GM18519 (cell line): ENCODE results near the gene U2AF2.

Source experiments
- ATAC-seq: cut with Tn5 transposase; IDR thresholded peaks from one replicate; pipeline ENCODE4 v1.9.1; 2021; ENCODE audit warnings: mild to moderate bottlenecking, moderate library complexity; ENCODE audit not compliant: unreplicated experiment, low FRiP score

The U2AF2 gene

DNA sequence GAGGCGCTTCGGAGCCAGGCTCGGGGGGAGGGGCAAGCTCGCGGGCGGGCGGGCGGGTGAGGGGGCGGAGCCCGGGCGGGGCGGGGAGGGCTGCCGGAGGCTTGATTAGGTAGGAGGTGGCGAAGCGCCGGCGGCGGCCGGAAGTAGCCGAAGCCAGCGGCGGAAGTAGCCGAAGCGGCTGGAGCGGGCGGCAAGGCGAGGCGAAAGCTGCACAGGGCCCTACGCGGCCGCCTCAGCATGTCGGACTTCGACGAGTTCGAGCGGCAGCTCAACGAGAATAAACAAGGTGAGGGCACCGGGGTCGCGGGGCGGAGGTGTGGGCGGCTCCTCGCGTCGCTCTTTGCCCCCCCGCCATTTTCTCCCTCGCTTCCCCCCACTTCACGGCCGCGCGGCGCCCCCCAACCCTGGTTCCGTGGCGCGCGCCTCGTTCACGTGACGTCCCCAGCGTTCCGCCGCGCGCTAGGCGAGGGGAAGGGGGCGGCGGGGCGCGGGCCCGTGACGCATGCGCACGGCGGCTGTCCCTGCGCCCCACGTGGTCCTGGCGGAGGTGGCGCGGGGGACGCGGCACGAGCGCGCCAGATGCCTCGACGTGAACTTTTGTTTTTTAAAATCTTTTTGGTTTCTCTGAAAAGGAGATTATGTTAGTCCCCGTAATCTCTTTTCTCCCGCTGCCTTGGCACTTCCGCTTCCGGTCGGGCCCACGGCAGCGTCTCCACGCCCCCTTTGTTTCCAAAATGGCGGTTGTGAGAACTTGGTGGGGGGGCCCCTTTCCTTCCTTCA, at the start of gene U2AF2:
Gene U2AF2 (plus strand): TSS at position 168 of the 780 bp plus-strand sequence. CDS start 70 bp downstream, at position 238.
- no peak for ATAC-seq

GRCh38 chr19:55605207-55605636, 49.6 kb upstream of the U2AF2 start:
- ATAC-seq, result peak; percentile 32

DNA sequence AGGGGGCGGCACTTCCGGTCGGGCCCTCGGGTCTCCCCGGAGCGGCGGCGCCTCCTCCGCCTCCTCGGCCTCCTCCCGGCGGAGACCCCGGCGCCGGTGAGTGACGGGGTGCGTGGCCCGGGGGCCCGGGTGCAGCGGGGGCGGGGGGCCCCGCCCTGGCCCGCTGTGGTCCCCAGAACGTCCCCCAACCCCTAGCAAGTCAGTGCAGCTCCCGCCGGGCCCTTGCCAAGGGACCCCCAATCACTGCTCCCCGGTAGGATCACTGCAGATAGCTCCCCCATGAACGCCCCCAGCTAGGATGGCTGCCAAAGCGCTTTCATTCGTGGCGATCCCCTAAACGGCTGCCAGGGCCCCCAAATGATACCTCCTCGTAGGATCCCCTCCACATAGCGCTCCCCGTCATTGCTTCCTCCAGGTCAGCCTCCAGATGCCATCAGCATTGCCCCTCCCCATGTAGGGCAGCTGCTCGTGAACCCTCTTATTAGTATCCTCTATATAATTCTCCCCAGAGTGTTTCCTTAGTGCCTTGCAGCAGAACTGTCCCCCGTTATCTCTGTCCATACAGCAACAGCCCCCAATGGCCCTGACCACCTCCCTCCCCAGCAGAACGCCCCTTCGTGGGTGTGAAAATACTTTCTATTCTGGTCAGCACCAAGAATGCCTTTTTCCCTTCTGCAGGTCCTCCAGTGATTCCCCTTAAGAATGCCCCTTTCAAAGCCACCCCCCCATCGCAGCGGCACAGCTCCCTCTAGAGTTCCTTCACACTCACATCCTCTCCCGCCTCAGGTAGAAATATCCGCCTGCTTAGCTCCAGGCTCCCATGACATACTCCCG, 49.0 kb upstream of the U2AF2 start, which contains the start of gene ZNF865:
Gene ZNF865 (plus strand): TSS at position 11 of the 834 bp plus-strand sequence. CDS start 7,972 bp downstream, outside the sequence.
- ATAC-seq, result no peak

DNA sequence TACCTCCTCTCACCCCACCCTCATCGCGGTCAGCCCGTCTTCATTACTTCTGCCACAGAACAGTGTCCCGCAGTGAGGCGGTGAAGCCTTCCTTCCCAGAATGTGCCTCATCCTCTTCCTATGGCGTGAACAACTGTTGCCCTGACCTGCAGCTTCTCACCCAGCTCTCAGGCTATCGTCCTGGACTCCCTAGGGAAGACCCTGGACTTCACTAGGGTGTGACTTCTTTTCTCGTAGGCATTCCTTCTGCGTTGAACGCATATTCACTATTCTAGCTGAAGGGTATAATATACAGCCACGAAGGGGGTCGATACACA, 48.4 kb upstream of the U2AF2 start:
- no peak for ATAC-seq

GRCh38 chr19:55606817-55607216, 48.0 kb upstream of the U2AF2 start:
- no peak for ATAC-seq

GRCh38 chr19:55609326-55609725, 45.5 kb upstream of the U2AF2 start:
- no peak for ATAC-seq

- no peak for ATAC-seq
Measured at GRCh38 chr19:55611300-55611982, 43.4 kb upstream of the U2AF2 start.

DNA sequence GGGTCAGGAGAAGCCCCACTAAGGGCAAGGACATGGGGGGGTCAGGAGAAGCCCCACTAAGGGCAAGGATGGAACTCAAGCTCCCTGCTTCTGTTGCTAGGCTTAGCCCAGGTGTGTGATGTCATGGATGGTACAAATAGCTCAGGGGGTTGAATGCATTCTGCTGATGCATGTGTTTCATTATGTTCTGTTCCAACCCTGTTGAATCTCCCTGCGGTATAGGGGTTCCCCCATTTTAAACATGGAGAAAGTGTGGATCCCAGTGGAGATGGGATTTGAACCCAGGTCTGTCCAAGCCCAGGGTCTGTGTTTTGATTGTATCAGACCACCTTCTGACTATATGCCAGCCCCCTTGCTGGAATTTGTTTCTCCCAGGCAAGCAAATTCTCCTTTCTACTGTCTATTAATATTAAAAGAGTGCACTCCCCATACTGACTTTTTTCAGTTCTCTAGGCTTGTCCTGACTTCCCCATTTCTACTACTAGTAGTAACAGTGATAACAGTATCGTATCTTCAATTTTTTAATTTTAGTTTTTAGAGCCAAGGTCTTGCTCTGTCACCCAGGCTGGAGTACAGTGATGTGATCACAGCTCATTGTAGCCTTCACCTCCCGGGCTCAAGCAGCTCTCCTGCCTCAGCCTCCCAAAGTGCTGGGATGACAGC, 42.7 kb upstream of the U2AF2 start:
- no peak for ATAC-seq

GRCh38 chr19:55613396-55613795, 41.4 kb upstream of the U2AF2 start:
- no peak for ATAC-seq

DNA sequence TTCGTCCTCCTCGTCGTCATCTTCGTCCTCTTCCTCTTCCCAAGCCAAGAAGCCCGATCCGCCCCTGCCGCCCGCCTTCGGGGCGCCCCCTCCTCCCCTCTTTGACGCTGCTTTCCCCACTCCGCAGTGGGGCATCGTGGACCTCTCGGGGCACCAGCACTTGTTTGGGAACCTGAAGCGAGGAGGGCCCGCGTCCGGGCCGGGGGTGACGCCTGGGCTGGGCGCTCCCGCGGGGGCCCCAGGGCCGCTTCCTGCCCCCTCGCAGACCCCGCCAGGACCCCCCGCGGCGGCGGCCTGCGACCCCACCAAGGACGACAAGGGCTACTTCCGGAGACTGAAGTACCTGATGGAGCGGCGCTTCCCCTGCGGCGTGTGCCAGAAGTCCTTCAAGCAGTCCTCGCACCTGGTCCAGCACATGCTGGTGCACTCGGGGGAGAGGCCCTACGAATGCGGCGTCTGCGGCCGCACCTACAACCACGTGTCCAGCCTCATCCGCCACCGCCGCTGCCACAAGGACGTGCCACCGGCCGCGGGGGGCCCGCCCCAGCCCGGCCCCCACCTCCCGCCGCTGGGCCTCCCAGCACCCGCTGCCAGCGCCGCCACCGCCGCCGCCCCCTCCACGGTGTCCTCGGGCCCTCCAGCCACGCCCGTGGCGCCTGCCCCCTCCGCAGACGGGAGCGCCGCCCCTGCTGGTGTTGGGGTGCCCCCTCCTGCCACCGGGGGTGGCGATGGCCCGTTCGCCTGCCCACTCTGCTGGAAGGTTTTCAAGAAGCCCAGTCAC, 40.7 kb upstream of the U2AF2 start:
- ATAC-seq, result no peak

GRCh38 chr19:55614711-55615542, 39.9 kb upstream of the U2AF2 start:
- no peak for ATAC-seq

- ATAC-seq, result no peak
Measured at GRCh38 chr19:55615543-55616394, 39.1 kb upstream of the U2AF2 start.

GRCh38 chr19:55616395-55616875, 38.4 kb upstream of the U2AF2 start:
- no peak for ATAC-seq

- ATAC-seq, result no peak
Measured at GRCh38 chr19:55617426-55617825, 37.4 kb upstream of the U2AF2 start.

DNA sequence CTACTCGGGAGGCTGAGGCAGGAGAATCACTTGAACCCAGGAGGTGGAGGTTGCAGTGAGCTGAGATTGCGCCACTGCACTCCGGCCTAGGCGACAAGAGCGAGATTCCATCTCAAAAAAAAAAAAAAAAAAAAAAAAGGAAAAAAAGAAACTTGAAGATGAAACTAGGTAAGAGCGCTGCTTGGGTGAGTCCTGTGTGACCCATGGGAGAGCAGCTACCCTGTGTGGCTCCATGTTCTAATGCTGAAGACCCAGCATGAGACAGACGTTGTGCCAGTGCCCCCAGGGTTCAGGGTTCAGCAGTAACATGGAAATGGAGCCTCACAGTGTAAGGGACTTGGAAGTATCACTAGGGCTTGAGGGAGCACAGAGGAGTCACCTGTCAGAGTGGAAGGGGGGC, 36.4 kb upstream of the U2AF2 start:
- no peak for ATAC-seq

DNA sequence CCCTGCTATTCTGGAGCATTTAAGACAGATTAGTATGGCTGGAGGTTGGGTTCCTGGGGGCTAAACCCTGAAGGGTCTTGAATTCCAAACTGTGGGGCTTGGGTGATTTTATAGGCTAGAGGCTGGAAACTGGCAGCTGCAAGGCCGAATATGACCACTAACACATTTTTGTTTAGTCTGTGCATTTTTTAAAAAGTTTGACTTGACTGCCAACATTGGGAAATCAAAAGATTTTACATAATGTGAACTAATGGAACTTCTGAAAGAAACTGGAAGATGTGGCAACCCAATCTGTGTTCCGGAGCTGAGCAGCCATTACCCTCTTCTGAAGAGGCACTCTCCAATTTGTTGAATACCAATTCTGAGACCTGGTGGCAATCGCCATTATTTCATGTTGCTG, 35.5 kb upstream of the U2AF2 start:
- no peak for ATAC-seq

DNA sequence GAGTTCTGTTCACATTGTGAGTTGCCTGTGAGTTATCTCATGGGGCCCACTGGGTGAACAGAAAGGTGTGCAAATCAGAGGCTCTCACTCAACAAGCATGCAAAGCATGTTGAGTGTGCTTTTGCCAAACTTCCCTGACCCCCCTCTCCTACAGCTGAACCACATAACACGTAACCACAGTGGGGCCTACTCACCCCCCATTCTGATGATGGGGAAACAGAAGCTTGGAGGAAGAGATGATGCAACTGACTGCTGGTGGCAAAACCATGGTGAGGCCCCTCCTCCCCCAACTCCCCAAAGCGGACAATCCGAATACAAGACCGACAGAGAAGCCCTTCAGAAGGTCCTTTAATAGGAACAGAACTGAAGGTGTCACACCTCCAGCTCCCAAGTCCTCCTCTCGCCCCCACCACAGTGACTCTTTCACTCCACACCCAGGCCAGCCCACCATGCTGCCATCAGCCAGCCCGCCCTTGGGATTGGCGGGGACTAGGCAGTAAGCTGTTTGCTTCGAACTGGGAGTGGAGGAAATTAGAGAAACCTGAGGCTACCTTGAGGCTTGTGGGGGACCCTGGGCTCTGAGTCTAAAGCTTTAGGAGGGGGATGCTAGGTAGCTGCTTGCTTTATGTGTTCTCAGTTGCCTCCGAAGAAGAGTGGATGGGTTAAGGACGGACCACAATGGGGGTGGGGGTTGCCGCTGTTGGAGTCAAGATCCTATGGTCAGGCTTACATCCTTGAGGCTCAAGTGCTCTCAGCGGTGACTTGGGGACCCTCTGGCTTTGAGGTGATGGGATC, 34.2 kb upstream of the U2AF2 start:
- no peak for ATAC-seq
